HG03575 (cell line): Measurements from ENCODE around the gene TMPRSS3.

ENCODE experiments used
- ATAC-seq: cut with Tn5 transposase; IDR thresholded peaks from one replicate; pipeline ENCODE4 v1.9.1; 2021; ENCODE audit not compliant: unreplicated experiment, insufficient number of reproducible peaks, low FRiP score; ENCODE audit errors: extremely low read depth

Gene TMPRSS3

DNA sequence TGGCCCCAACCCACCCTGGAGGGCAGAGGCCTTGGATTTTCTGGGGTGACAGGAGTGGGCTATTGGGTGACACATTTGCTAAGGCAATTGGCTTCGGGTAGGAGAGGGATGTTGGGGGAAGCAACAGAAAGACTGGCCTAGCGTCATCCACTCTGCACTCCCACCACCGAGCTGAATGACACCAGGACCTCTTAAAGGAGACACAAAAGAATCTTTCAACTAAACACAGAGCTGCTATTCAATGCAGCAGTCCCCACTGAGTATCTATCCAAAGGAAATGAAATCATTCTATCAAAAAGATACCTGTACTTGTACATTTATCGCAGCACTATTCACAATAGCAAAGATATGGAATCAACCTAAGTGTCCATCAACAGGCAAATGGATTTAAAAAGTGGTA is 51.2 kb downstream of the TMPRSS3 start:
- ATAC-seq: no peak

DNA sequence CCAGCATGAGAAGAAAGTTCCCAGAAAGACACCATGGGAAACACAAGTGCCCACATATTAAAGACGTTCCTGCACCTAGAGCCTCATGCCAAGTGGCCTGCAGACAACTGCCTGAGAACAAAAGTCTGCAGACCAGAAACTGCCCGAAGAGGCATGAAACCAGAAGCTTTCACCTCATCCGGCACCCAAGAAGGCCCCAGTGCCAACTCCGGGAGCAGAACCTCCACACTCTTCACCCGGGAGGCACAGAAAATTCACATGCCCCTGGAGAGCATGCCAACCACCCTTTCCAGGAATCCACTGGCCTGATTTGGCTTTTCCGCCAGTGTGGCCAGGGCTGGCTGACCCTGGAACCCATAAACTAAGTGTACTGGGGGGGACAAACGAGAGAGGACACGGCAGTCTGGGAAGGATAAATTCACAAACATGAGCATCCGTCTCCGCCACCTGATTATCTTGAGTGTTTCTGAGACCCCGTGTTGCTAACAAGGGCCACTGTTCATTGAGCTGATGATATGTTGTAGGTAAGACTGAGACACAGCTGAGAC is 51.8 kb downstream of the TMPRSS3 start:
- ATAC-seq: no peak

GRCh38 chr21:42343556-42343955 is 52.3 kb downstream of the TMPRSS3 start:
- no peak for ATAC-seq

DNA sequence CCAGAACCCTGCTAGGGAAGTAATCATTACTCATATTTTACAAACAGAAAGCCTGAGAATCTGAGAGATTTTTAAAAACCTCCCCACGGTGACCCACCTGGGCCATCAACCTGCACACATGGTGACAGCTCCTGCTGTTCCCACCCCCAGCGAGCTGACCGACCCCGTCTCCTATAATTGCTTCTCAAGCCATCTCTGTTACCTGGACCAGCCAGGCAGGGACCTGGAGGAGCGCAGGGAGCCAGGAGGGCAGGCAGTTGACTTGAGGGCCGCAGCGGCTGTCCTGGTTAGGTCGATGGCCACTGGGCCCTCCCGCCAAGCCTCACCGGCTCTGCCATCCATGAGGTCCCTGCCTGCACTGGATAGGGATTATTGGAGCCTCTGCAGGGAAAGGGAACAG is 52.8 kb downstream of the TMPRSS3 start:
- ATAC-seq: no peak

DNA sequence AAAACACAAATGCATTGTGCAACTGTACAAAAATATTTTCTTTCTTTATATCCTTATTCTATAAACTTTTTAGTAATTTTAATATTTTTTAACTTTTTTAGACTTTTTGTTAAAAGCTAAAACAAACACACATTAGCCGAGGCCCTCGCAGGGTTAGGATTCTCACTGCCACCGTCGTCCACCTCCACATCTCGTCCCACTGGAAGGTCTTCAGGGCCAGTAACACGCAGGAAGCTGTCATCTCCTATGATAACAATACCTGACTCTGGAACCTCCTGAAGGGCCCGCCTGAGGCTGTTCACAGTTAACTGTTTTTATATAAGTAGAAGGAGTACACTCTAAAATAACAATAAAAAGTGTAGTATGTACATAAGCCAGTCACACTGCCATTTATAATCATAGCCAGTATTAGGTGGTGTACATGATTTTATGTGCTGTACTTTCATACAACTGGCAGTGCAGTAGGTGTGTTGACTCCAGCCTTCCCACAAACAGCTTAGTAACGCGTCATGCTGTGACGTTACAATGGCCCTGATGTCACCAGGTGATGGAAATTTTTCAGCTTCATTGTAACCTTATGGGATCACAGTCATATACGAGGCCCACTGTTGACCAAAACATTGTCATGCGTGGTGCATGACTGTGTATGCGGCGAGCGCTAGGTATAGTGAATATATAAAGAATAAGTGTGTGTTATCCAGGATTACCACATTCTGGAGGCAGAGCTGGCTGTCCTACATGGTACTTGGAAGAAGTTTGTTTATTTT is 53.9 kb downstream of the TMPRSS3 start:
- no peak for ATAC-seq

DNA sequence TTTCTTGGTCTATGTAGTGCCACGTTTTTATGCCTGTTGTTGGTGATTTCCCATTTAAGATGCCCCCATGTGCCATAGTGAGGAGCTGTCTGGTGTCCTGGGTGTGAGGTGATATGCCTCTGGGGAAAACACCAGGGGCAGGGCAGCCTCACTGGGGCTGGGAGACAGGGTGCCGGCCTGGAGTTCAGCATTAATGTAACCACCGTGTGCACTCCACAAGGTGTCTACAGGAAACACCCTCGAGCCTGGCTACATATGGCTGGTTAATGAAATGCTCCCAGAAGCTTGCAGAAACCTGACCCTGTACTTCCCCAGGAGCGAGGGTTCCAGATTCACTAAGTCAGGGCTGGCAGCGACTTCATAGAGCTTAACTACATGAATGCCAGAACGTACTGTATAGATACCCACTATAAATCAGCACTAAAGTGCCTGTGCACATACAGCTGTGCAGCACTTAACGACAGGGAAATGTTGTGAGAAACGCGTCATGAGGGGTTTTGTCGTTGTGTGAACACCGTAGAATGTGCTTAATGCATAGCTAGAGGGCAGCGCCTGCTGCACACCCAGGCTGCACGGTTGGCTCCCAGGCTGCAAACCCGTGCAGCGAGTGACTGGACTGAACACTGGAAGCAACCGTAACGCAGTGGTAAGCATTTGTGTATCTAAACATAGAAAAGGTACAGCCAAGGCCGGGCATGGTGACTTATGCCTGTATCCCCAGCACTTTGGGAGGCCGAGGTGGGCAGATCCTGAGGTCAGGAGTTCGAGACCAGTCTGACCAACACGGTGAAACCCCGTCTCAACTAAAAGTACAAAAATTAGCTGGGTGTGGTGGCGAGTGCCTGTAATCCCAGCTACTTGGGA is 55.4 kb downstream of the TMPRSS3 start:
- ATAC-seq: no peak

- ATAC-seq: no peak
Observed at GRCh38 chr21:42338729-42339715, 56.8 kb downstream of the TMPRSS3 start.

DNA sequence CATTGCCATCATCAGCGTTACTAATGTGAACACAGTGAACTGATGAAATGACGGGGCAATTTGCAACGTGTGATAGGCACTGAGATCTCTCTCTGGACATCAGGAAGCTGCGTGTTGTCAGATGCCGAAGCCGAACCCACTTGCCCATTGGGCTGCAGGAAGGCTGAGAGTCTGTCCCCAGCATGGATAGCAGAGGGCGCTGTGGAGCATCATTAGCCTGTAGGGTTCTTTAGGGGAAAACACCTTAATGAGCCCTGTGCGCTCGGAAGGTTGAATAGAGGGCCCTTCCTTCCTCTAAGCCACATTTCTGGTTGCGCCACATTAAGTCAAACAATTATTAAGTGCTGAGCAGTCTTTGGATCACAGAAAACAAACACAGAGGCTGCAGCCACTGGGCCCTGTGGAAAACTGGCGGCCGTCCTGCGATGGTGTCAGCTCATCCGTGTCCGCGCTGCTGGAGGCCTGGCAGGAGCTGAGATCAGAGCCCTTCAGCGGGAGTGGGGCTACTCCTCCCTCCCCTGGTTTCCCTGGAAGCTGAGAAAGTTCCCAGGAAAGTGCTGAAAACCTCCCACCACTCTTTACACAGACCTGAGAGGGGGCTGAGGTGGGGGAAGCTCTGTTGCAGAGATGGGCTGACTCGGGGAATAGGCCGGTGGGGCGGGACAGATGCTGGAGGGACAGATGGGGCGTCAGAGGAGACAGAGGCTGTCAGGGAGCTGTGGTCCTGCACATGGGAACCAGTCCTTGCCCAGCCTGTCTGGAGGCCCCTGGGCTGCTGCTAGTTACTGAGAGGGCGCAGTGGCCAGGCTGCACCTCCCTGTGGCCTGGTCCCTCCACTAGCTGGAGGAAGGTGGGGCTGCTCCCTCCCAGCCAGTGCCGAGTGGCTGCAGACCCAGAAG is 57.8 kb downstream of the TMPRSS3 start:
- no peak for ATAC-seq

DNA sequence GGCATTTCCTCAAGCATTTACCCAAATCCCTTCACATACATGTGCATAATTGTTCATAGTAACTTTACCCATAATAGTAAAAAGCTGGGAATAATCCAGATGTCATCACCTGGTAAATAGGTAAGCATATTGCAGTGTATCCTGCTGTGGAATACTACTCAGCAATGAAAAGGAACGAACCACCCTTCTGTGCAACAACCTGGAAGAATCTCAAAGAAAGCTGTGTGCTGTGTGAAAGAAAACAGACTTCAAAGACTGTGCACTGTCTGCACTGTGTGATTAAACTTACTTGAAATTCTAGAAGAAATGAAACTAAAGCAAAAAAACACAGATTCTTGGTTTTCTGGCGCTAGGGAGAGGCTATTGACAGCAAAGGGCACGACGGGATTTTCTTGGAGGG is 58.6 kb downstream of the TMPRSS3 start:
- ATAC-seq: no peak

DNA sequence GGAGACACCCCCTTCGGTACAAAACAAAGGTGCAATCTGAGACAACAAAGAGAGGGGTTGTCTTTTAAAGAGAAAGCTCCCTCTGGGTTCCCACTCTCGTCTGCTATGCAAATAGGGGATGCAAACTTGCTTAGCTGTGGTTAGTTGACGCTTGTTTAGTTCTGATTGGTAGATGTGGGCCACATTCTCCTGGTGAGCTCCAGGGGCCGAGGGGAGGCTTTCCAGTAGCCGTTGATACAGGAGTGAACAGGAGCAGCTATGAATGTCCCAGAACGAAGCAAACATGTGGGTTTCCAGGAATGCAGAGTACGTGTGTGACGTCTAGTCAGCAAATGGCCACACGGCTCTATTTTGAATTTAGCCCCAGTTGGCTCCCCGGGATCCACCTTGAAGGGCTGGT is 59.8 kb downstream of the TMPRSS3 start:
- no peak for ATAC-seq

- no peak for ATAC-seq
Observed at GRCh38 chr21:42332557-42333317, 63.1 kb downstream of the TMPRSS3 start.

DNA sequence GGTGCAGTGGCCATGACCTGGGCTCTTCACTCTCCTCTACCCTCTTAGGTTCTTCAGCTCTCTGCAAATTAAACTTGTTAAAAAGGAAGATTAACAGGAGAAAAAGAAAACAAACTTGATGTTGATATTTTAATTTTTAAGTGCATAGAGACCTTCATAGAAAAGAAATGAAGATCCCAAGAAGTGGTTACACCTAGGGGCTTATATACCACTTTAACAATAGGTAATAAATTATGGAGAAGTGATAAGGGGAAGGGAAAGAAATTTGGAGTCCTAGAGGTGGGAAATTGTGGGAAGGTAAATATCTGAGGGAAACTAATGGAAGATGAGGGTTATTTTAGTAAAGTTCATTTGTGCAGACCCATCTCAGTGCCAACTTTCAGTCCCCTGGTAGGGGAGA is 64.2 kb downstream of the TMPRSS3 start:
- no peak for ATAC-seq

DNA sequence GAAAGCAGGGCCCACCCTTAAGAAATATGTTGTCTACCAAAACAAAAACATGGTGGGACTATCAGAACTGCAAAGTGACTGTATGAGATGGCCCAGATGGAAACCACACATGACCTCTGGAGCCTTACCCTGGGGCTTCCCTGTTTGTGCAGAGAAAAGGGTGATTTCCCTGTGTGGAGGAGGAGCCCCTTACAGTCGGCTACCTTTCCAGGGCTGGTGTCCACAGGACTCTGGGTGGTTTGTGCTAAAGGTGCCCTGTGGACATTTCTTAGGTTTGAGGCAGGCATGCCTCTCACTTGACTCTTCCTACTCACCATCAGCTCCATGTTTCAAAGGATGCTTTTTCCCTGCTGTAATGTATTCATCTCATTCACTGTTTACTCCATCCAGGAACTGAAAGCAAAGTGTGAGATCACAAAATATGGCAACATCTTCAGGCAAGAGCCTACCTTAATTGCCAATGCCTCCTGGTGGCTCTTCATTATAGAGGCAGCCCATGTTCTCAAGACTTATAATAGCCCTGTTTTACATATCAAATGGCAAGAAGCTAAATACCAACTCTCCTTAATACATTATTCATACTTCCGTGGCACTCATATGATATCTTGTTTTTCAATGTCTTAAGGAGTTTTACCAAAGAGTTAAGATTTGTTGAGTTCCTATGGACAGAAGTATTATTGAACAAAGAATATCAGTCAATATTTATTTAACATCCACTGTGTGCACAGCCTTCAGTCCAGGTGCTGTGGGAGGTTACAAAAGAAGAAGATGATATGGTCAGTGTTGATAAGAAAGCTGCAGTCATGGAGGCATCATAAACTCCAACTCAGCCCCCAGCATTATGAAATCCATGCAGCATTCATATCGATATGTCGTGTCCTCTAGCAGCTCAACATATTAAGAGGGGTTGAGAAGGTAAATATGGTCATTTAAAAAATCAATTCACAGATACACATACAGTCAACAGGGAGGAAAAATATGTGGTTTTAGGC is 65.2 kb downstream of the TMPRSS3 start:
- ATAC-seq: no peak

GRCh38 chr21:42324896-42325295 is 71.0 kb downstream of the TMPRSS3 start:
- no peak for ATAC-seq
